PC-9 (cell line): ENCODE results near the gene CYP4V2. TPM values are rescaled to one million over a fixed set of nuclear protein-coding genes. Genes with fewer than 3 reads are reported as not detected.

Source experiments
- BruUV-seq: library from RNA; stranded (reverse); fragments of 400-500 nt; replicated peaks from 2 replicates; lab custom pipeline; 2021; lab: Mats Ljungman, UMichigan
- CTCF ChIA-PET: fragments of 300-600 bp; sonication (Branson Sonifier 250); formaldehyde crosslinking; loops from one replicate; lab custom pipeline; 2022; ENCODE audit warnings: antibody characterized with exemption; lab: Charles Lee
- POLR2A ChIA-PET: fragments of 300-600 bp; sonication (Branson Sonifier 250); formaldehyde crosslinking; loops from one replicate; lab custom pipeline; 2022; ENCODE audit warnings: antibody characterized with exemption; ENCODE audit not compliant: unreplicated experiment; lab: Charles Lee
- DNase-seq, 2 experiments: peaks; one replicate each; pipeline versions ENCODE4 v3.0.0 to v3.0.0-alpha.2; 2015 to 2022; ENCODE audit warnings: mixed read lengths in 1 of 2
- H2AFZ ChIP-seq: fragments of 200-600 bp; sonication (generic); 2 replicates; pipeline ENCODE4 v1.8.1; 2017; ENCODE audit warnings: antibody characterized with exemption
- H3F3A ChIP-seq: fragments of 200-600 bp; sonication (generic); 2 replicates; pipeline ENCODE4 v1.8.1; 2017; ENCODE audit warnings: antibody characterized with exemption, mild to moderate bottlenecking, low read depth; ENCODE audit not compliant: insufficient read depth
- H3K27ac ChIP-seq: fragments of 200-600 bp; sonication (generic); 2 replicates; pipeline ENCODE4 v1.6.1; 2016; ENCODE audit warnings: mixed run types
- H3K27me3 ChIP-seq: fragments of 200-600 bp; sonication (generic); 2 replicates; pipeline ENCODE4 v1.6.1; 2016; ENCODE audit warnings: low read depth, mixed run types; ENCODE audit not compliant: insufficient read depth
- H3K36me3 ChIP-seq: fragments of 200-600 bp; sonication (generic); 2 replicates; pipeline ENCODE4 v1.6.1; 2016; ENCODE audit warnings: low read depth, mixed run types
- H3K4me1 ChIP-seq: fragments of 200-600 bp; sonication (generic); replicated peaks from 2 replicates; pipeline ENCODE4 v1.6.1; 2016; ENCODE audit warnings: mixed run types; ENCODE audit not compliant: insufficient read depth
- H3K4me2 ChIP-seq: fragments of 200-600 bp; sonication (generic); 2 replicates; pipeline ENCODE4 v1.6.1; 2017; ENCODE audit warnings: mixed run types
- H3K4me3 ChIP-seq: fragments of 200-600 bp; sonication (generic); 2 replicates; pipeline ENCODE4 v1.6.1; 2016; ENCODE audit warnings: mixed run types
- H3K79me2 ChIP-seq: fragments of 200-600 bp; sonication (generic); 2 replicates; pipeline ENCODE4 v1.6.1; 2017; ENCODE audit warnings: low read depth, mixed run types
- H3K9me2 ChIP-seq: fragments of 200-600 bp; sonication (generic); 2 replicates; pipeline ENCODE4 v1.8.1; 2017; ENCODE audit warnings: mild to moderate bottlenecking; ENCODE audit not compliant: insufficient read depth
- H3K9me3 ChIP-seq: fragments of 200-600 bp; sonication (generic); 2 replicates; pipeline ENCODE4 v1.8.1; 2016; ENCODE audit warnings: low read depth; ENCODE audit not compliant: insufficient read depth
- H4K20me1 ChIP-seq: fragments of 200-600 bp; sonication (generic); 2 replicates; pipeline ENCODE4 v1.8.1; 2017; ENCODE audit not compliant: insufficient read depth
- EZH2 ChIP-seq: fragments of 200-600 bp; sonication (generic); IDR thresholded peaks from 2 replicates; pipeline ENCODE4 v1.8.0; 2017; ENCODE audit warnings: antibody characterized with exemption, low read depth
- intact Hi-C: fragments of 100-400 bp; cut with micrococcal nuclease; formaldehyde crosslinking; loops from one replicate; pipeline ENCODE4 v1.10.0; 2022; ENCODE audit not compliant: unreplicated experiment
- total RNA-seq: library from RNA; stranded (reverse); gene quantifications from 2 replicates; pipeline ENCODE4 v1.2.3, GENCODE V29; 2021
- TF ChIP-seq, protein P1 (sequence below): fragments of 200-600 bp; sonication (generic); conservative IDR thresholded peaks from 2 replicates; pipeline ENCODE4 v1.6.1; 2017; ENCODE audit warnings: mixed run types, antibody characterized with exemption, mild to moderate bottlenecking, moderate library complexity

CYP4V2 gene
- total RNA-seq, 1 experiment from 2014 or later: 12.5 TPM

GRCh38 chr4:186189656-186190055 is 1.7 kb upstream of the CYP4V2 start:
- no peak for DNase-seq
- Histone ChIP-seq H2AFZ (no peak overlapping the region), H3K4me2 (peak overlapping the region; percentile 92), H3K36me3 (no peaks in the 10 kb centered on the region), H3F3A (no peaks in the 10 kb centered on the region), H3K27me3 (no peaks in the 10 kb centered on the region), H3K9me3 (no peaks in the 10 kb centered on the region), H3K27ac (no peak overlapping the region), H3K4me3 (peak overlapping the region; percentile 70; the same call in 1 of the 2 replicates), H3K79me2 (no peaks in the 10 kb centered on the region), H3K4me1 (peaks cover 8% of the 10 kb centered on the region), H4K20me1 (no peaks in the 10 kb centered on the region), H3K9me2 (no peaks in the 10 kb centered on the region)
- intact Hi-C loops: loop anchor here (2.0 kb wide), 1 partner anchor 121 kb away; the partner anchor contains the start of gene TLR3
- BruUV-seq: no TSS peak
- CTCF ChIA-PET: no interaction called here
- TF ChIP-seq, protein P1, sequence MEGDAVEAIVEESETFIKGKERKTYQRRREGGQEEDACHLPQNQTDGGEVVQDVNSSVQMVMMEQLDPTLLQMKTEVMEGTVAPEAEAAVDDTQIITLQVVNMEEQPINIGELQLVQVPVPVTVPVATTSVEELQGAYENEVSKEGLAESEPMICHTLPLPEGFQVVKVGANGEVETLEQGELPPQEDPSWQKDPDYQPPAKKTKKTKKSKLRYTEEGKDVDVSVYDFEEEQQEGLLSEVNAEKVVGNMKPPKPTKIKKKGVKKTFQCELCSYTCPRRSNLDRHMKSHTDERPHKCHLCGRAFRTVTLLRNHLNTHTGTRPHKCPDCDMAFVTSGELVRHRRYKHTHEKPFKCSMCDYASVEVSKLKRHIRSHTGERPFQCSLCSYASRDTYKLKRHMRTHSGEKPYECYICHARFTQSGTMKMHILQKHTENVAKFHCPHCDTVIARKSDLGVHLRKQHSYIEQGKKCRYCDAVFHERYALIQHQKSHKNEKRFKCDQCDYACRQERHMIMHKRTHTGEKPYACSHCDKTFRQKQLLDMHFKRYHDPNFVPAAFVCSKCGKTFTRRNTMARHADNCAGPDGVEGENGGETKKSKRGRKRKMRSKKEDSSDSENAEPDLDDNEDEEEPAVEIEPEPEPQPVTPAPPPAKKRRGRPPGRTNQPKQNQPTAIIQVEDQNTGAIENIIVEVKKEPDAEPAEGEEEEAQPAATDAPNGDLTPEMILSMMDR: no peak
- TF ChIP-seq EZH2: no peak
- POLR2A ChIA-PET: no interaction called here

- intact Hi-C loops: loop anchor here (2.0 kb wide), 1 partner anchor 122 kb away; the partner anchor contains the start of gene TLR3
Observed at GRCh38 chr4:186190581-186191199, 677 bp upstream of the CYP4V2 start.

GRCh38 chr4:186192066-186192612 is 772 bp downstream of the CYP4V2 start:
- peaks cover 8% of the 10 kb centered on the region for H3K4me1 ChIP-seq
- ChIA-PET POLR2A (no interaction called here), CTCF (interaction anchor here (0.6 kb wide), 1 partner anchor 39 kb away, joined by 3 read pairs; no protein-coding TSS in a partner anchor)
- peak overlapping the region; percentile 79 for H2AFZ ChIP-seq
- peak overlapping the region; percentile 70 for H3K4me3 ChIP-seq
- no peaks in the 10 kb centered on the region for H3F3A ChIP-seq
- H3K9me3 ChIP-seq: no peaks in the 10 kb centered on the region
- no peaks in the 10 kb centered on the region for H3K79me2 ChIP-seq
- no peak for TF ChIP-seq EZH2
- TF ChIP-seq, protein P1: no peak
- no peaks in the 10 kb centered on the region for H3K9me2 ChIP-seq
- H3K27me3 ChIP-seq: no peaks in the 10 kb centered on the region
- peak overlapping the region; percentile 92 for H3K4me2 ChIP-seq
- TSS peak; percentile 53 for BruUV-seq
- intact Hi-C loops: no loop called here
- H4K20me1 ChIP-seq: no peaks in the 10 kb centered on the region
- no peak overlapping the region for H3K27ac ChIP-seq
- H3K36me3 ChIP-seq: no peaks in the 10 kb centered on the region
- DNase-seq: peak in 1 of 2 experiments; percentile 20

More at GRCh38 chr4:186190581-186191199, 677 bp upstream of the CYP4V2 start:
- H3K79me2 ChIP-seq: no peaks in the 10 kb centered on the region
- H3K27ac ChIP-seq: no peak overlapping the region
- no peaks in the 10 kb centered on the region for H3F3A ChIP-seq
- H3K4me2 ChIP-seq: peak overlapping the region; percentile 92
- peaks cover 8% of the 10 kb centered on the region for H3K4me1 ChIP-seq
- H2AFZ ChIP-seq: peak overlapping the region; percentile 93
- peak overlapping the region; percentile 70 for H3K4me3 ChIP-seq
- ChIA-PET CTCF (no interaction called here), POLR2A (interaction anchor here (0.6 to 0.7 kb wide), 2 partner anchors 794 to 856 kb away, joined by 3 read pairs; partner anchors contain the start of gene ANKRD37)
- TF ChIP-seq, protein P1: no peak
- no peak for TF ChIP-seq EZH2
- H3K9me2 ChIP-seq: no peaks in the 10 kb centered on the region
- no peak for DNase-seq
- H3K27me3 ChIP-seq: no peaks in the 10 kb centered on the region
- no peaks in the 10 kb centered on the region for H3K36me3 ChIP-seq
- BruUV-seq: no TSS peak
- no peaks in the 10 kb centered on the region for H4K20me1 ChIP-seq
- H3K9me3 ChIP-seq: no peaks in the 10 kb centered on the region
